ENCODE data around the gene TRIM65.

DNA sequence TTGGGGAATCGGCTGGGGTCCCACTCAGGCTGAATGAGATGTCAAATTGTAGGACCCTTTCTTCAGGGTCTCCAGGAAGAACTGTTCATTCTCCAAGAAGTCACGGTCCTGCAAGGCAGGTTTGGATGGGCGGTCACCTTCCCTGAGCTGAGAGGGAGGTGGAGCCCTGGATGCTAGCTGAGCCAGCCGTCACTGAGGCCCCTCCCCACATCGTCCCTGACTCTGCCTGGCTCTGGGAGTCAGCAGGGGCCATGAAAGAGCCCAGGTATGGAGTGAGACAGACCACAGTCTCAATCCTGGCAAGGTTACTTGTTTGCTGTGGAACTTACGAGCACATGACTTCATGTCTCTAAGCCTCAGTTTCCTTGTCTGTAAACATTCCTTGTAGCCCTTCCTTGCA is 13.9 kb upstream of the TRIM65 start:
- TF ChIP-seq, protein P1, sequence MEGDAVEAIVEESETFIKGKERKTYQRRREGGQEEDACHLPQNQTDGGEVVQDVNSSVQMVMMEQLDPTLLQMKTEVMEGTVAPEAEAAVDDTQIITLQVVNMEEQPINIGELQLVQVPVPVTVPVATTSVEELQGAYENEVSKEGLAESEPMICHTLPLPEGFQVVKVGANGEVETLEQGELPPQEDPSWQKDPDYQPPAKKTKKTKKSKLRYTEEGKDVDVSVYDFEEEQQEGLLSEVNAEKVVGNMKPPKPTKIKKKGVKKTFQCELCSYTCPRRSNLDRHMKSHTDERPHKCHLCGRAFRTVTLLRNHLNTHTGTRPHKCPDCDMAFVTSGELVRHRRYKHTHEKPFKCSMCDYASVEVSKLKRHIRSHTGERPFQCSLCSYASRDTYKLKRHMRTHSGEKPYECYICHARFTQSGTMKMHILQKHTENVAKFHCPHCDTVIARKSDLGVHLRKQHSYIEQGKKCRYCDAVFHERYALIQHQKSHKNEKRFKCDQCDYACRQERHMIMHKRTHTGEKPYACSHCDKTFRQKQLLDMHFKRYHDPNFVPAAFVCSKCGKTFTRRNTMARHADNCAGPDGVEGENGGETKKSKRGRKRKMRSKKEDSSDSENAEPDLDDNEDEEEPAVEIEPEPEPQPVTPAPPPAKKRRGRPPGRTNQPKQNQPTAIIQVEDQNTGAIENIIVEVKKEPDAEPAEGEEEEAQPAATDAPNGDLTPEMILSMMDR (IDR thresholded peaks at IDR 0.05) = no peak
- no peak for TF ChIP-seq POLR2A (IDR thresholded peaks at IDR 0.05)

Data from right lobe of liver (tissue), 4 donors.